GM12892 (cell line): ENCODE results near the gene THADA.
A peak's percentile ranks its signal among the peaks of the same experiment; 100 is the strongest.
"Not testable (repeated sequence)": the region's sequence is repeated elsewhere in the genome, so short reads cannot be mapped to it uniquely, and the experiment has no call there.

Experiments used
- DNase-seq: peaks from one replicate; pipeline ENCODE4 v3.0.0; 2011; ENCODE audit not compliant: insufficient read length
- FAIRE-seq: peaks from 2 replicates; lab custom pipeline; 2011; peaks lifted over from hg19 to GRCh38; lab: Jason Lieb, UNC
- POLR2A ChIP-seq: IDR thresholded peaks from 2 replicates; pipeline ENCODE4 v1.6.1; 2011; ENCODE audit warnings: low read depth, low read length, control low read depth
- POLR2AphosphoS5 ChIP-seq: IDR thresholded peaks from 2 replicates; pipeline ENCODE4 v1.6.1; 2011; ENCODE audit warnings: low read depth, low read length, control low read depth
- TAF1 ChIP-seq: IDR thresholded peaks from 2 replicates; pipeline ENCODE4 v1.6.1; 2011; ENCODE audit warnings: low read depth, mild to moderate bottlenecking, control low read depth, low read length, borderline replicate concordance

The THADA gene

GRCh38 chr2:43557196-43557595, 38.6 kb downstream of the THADA start:
- TF ChIP-seq POLR2AphosphoS5 (no peak), TAF1 (no peak), POLR2A (no peak)
- DNase-seq = no peak
- no peak for FAIRE-seq

GRCh38 chr2:43556256-43556655, 39.6 kb downstream of the THADA start:
- DNase-seq = no peak
- no peak for FAIRE-seq
- TF ChIP-seq POLR2A = no peak
- no peak for TF ChIP-seq POLR2AphosphoS5
- TF ChIP-seq TAF1 = no peak

- TF ChIP-seq TAF1 (no peak), POLR2AphosphoS5 (no peak), POLR2A (no peak)
- FAIRE-seq = no peak
- no peak for DNase-seq
Measured at GRCh38 chr2:43553341-43553855, 42.4 kb downstream of the THADA start.

- TF ChIP-seq TAF1 = no peak
- no peak for TF ChIP-seq POLR2AphosphoS5
- no peak for TF ChIP-seq POLR2A
- DNase-seq = no peak
- FAIRE-seq = no peak
Measured at GRCh38 chr2:43551990-43552389, 43.8 kb downstream of the THADA start.

GRCh38 chr2:43548381-43548780, 47.5 kb downstream of the THADA start:
- not testable (repeated sequence) for DNase-seq, FAIRE-seq

- FAIRE-seq = no peak
- no peak for DNase-seq
Measured at GRCh38 chr2:43542285-43542933, 53.4 kb downstream of the THADA start.

GRCh38 chr2:43541165-43541564, 54.7 kb downstream of the THADA start:
- FAIRE-seq (no peak), DNase-seq (no peak)
- TF ChIP-seq POLR2AphosphoS5 (no peak), POLR2A (no peak), TAF1 (no peak)

More at GRCh38 chr2:43542285-43542933, 53.4 kb downstream of the THADA start:
- TF ChIP-seq POLR2AphosphoS5 (no peak), POLR2A (no peak), TAF1 (no peak)

GRCh38 chr2:43540021-43540779, 55.6 kb downstream of the THADA start:
- FAIRE-seq = no peak
- no peak for TF ChIP-seq POLR2AphosphoS5
- no peak for TF ChIP-seq TAF1
- TF ChIP-seq POLR2A = no peak

GRCh38 chr2:43539436-43539835, 56.4 kb downstream of the THADA start:
- TF ChIP-seq TAF1 (no peak), POLR2A (no peak), POLR2AphosphoS5 (no peak)
- FAIRE-seq (peak; percentile 30), DNase-seq (no peak)

More at GRCh38 chr2:43540021-43540779, 55.6 kb downstream of the THADA start:
- no peak for DNase-seq

- DNase-seq = no peak
- FAIRE-seq = no peak
- TF ChIP-seq TAF1 = no peak
- no peak for TF ChIP-seq POLR2A
- no peak for TF ChIP-seq POLR2AphosphoS5
Measured at GRCh38 chr2:43538034-43538670, 57.7 kb downstream of the THADA start.

GRCh38 chr2:43537137-43537536, 58.7 kb downstream of the THADA start:
- DNase-seq (no peak), FAIRE-seq (no peak)

More at GRCh38 chr2:43537137-43537536, 58.7 kb downstream of the THADA start:
- TF ChIP-seq POLR2AphosphoS5 (no peak), POLR2A (no peak), TAF1 (no peak)
